Left lung (tissue), 10 donors: ENCODE data around the gene NOX3. TPM values are rescaled to one million over a fixed set of nuclear protein-coding genes. Genes with fewer than 3 reads are reported as not detected.
A peak's percentile ranks its signal among the peaks of the same experiment; 100 is the strongest.

Experiments
- ATAC-seq: fragments of 200-7000 bp; cut with Tn5 transposase; one replicate; pipeline ENCODE4 v1.9.1; 2020; ENCODE audit warnings: moderate library complexity
- DNase-seq, 4 donors: peaks; one replicate each; pipeline ENCODE4 v3.0.0-alpha.2; 2013 to 2020
- H3K27ac ChIP-seq, 2 donors: fragments of 200-600 bp; sonication (generic) in 1 of 2; one replicate each; pipeline versions ENCODE4 v1.5.0 to v1.8.0; 2020 to 2021
- H3K27me3 ChIP-seq, 2 donors: fragments of 200-600 bp; sonication (generic) in 1 of 2; one replicate each; pipeline versions ENCODE4 v1.5.0 to v1.8.0; 2020 to 2021
- H3K36me3 ChIP-seq, 2 donors: fragments of 200-600 bp; sonication (generic) in 1 of 2; one replicate each; pipeline versions ENCODE4 v1.5.0 to v1.8.0; 2020 to 2021
- H3K4me1 ChIP-seq, 2 donors: fragments of 200-600 bp; one replicate each; pipeline ENCODE4 v1.8.0; 2021
- H3K4me3 ChIP-seq, 2 donors: fragments of 200-600 bp; sonication (generic) in 1 of 2; one replicate each; pipeline versions ENCODE4 v1.5.0 to v1.8.0; 2020 to 2021; ENCODE audit warnings: mild to moderate bottlenecking in 1 of 2
- H3K9me3 ChIP-seq, 2 donors: fragments of 200-600 bp; sonication (generic) in 1 of 2; one replicate each; pipeline versions ENCODE4 v1.5.0 to v1.8.0; 2020 to 2021
- intact Hi-C, 2 donors: fragments of 100-400 bp; cut with DNase I; formaldehyde crosslinking; loops; one replicate each; pipeline versions ENCODE4 v1.11.2 to v1.14.2; 2022
- polyA plus RNA-seq, 6 donors: library from polyadenylated mRNA; unstranded; fragments of 120-200 nt; gene quantifications; one replicate each; pipeline ENCODE4 v1.2.1, GENCODE V29; 2013; ENCODE audit not compliant: insufficient read length in 6 of 6
- total RNA-seq, 2 donors: library from RNA; stranded (reverse); fragmentation: NEBNext Ultra II Directional; extraction: Animal tissue kit (Norgen Biotek cat#: 25700); gene quantifications; one replicate each; pipeline ENCODE4 v1.2.1, GENCODE V29; 2021
- TF ChIP-seq, protein P1 (sequence below), 2 donors: fragments of 200-600 bp; sonication (generic) in 1 of 2; IDR thresholded peaks; one replicate each; pipeline versions ENCODE4 v1.5.0 to v1.8.0; 2021; ENCODE audit warnings: antibody characterized with exemption in 2 of 2
- donor health status: DM: no; HTN: yes; CAD: no.
- donor health status: DM: no; HTN: no; CAD: no.

The NOX3 gene
- total and polyA plus RNA-seq, 8 donors: not detected

DNA sequence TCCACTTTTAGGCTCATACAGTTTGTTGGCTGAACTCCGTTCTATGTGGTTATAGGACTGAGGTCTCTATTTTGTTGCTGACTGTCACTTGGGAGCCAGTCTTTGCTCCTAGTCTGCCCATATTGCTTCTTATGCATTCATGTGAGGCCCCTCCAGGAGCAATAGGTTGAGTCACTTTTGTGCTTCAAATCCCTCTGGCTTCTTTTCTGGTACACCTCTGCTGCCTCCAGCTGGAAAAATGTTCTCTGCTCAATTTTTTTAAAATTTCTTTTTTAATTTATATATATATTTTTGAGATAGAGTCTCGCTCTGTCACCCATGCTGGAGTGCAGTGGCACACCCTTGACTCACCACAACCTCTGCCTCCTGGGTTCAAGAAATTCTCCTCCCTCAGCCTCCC lies 42.7 kb upstream of the NOX3 start:
- Histone ChIP-seq H3K27ac (no peak overlapping the region), H3K27me3 (no peaks in the 10 kb centered on the region), H3K36me3 (no peaks in the 10 kb centered on the region), H3K4me3 (no peak overlapping the region), H3K4me1 (peaks cover 0 to 18% of the 10 kb centered on the region in 2 donors), H3K9me3 (peaks cover 0 to 5% of the 10 kb centered on the region in 2 donors)
- intact Hi-C loops: no loop called here
- ATAC-seq: no peak
- no peak for DNase-seq
- TF ChIP-seq, protein P1, sequence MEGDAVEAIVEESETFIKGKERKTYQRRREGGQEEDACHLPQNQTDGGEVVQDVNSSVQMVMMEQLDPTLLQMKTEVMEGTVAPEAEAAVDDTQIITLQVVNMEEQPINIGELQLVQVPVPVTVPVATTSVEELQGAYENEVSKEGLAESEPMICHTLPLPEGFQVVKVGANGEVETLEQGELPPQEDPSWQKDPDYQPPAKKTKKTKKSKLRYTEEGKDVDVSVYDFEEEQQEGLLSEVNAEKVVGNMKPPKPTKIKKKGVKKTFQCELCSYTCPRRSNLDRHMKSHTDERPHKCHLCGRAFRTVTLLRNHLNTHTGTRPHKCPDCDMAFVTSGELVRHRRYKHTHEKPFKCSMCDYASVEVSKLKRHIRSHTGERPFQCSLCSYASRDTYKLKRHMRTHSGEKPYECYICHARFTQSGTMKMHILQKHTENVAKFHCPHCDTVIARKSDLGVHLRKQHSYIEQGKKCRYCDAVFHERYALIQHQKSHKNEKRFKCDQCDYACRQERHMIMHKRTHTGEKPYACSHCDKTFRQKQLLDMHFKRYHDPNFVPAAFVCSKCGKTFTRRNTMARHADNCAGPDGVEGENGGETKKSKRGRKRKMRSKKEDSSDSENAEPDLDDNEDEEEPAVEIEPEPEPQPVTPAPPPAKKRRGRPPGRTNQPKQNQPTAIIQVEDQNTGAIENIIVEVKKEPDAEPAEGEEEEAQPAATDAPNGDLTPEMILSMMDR (IDR thresholded peaks at IDR 0.05): no peak

DNA sequence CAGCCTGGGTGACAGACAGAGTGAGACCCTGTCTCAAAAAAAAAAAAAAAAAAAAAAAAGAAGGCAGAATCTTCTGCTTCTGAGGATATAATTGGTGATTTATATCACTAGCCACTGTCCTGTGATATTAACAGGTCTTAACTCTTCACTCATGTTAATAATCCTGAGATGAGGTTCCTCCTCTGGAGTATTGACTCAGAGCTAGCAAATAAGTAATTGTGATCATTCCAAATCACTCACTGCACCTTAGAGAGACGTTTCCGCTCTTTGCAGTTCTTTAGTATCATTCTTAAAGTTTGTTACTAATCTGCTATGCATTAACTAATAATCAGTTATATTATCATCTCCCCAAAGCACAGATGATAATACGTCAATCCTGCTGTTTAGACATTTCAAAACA lies 41.6 kb upstream of the NOX3 start:
- DNase-seq (no peak), ATAC-seq (no peak)
- peaks cover 0 to 18% of the 10 kb centered on the region in 2 donors for H3K4me1 ChIP-seq
- no peaks in the 10 kb centered on the region for H3K27me3 ChIP-seq
- no peak overlapping the region for H3K4me3 ChIP-seq
- H3K9me3 ChIP-seq: peaks cover 0 to 1% of the 10 kb centered on the region in 2 donors
- intact Hi-C loops: no loop called here
- no peak overlapping the region for H3K27ac ChIP-seq
- no peaks in the 10 kb centered on the region for H3K36me3 ChIP-seq
- TF ChIP-seq, protein P1 (IDR thresholded peaks at IDR 0.05): no peak

DNA sequence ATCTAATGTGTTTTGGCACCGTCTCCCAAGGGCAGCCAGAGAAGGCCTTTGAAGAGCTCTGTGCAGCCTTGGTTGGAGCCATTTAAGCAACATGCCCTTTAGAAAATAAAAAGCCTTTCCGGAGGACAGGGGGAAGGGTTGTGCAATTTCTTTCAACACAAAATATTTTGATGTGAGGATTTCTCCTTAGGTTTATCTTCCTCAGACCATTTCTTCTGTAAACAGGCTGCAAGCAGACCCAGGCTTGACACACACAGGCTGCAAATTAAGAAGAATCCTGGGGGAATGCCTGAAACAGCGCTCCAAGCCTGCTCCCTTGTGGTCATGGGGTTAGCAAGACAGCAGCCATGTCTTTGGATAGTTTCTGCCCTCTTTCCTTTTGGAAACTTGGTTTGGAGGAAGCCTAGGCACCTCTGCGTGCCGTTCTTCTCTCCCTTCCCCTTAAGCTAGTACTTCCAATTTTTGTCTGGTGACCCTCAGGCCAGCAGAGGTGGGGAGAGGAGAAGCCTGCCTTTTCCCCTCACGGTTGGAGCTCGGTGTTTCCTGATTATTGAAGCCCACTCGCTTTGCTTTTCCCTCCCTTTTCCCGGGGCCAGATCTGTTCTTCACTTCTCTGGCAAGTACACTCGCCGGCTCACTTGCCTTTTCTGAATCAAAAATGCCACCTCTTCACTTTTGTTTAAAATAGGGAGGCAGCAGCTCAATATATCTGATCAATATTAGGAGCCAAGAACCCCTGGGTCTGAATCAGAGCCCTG lies 39.6 kb upstream of the NOX3 start:
- Histone ChIP-seq H3K36me3 (no peaks in the 10 kb centered on the region), H3K27me3 (no peaks in the 10 kb centered on the region), H3K9me3 (no peaks in the 10 kb centered on the region), H3K27ac (peak overlapping the region; percentile 71 to 84), H3K4me3 (no peak overlapping the region), H3K4me1 (peaks cover 0 to 18% of the 10 kb centered on the region in 2 donors)
- ATAC-seq: peak; percentile 62
- intact Hi-C loops: no loop called here
- peak in 3 of 4 donors; percentile 39 to 86 (median 65) for DNase-seq
- TF ChIP-seq, protein P1 (IDR thresholded peaks at IDR 0.05): peak in 1 of 2 donors; percentile 14

DNA sequence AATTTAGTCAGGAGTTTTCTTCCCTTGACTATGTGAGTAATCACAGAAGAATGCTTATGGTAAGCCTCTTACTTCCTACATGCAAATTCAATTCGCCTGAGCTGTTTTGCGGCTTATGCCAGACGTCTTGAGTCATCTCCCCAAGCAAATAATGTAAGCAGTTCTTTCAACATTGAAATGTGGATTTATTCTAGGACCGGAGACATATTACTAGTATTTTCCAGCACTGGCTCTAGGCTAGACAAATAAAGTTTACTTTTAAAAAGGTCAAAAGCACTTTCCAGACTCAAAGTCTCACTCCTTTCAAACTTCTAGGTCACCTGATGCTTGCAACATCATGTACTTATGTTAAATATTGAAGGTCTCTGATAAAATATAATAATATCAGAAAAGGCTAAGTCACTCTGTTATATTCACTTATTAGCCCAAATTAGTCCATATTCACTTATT lies 38.1 kb upstream of the NOX3 start:
- TF ChIP-seq, protein P1 (IDR thresholded peaks at IDR 0.05): no peak
- intact Hi-C loops: no loop called here
- peak in 3 of 4 donors; percentile 34 to 75 (median 67) for DNase-seq

DNA sequence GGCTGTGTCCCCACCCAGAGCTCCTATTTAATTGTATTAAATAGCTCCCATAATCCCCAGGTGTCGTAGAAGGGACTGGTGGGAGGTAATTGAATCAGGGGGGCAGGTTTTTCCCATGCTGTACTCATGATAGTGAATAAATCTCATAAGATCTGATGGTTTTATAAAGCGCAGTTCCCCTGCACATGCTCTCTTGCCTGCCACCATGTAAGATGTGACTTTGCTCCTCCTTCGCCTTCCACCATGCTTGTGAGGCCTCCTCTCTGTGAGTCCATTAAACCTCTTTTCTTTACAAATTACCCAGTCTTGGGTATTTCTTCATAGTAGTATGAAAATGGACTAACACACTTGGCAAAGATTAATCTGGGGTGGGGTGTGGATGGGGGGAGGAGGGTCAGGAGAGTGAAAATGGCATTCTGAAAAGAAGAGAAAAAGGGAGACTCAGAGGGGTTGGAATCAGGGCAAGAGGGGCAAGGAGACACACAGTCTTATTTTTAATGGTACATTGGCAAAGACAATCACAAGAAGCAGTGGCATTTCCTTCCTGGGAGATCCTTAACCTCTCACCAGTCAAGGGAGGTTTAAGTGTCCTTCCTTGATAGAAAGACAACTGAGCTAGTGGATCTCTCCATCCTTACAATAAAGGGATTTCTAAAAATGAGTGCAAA lies 37.5 kb upstream of the NOX3 start:
- no peak for ATAC-seq
- intact Hi-C loops: no loop called here

More for the DNA sequence above, 38.1 kb upstream of the NOX3 start:
- Histone ChIP-seq H3K27ac (peak overlapping the region; percentile 71 to 84), H3K4me1 (peaks cover 0 to 18% of the 10 kb centered on the region in 2 donors), H3K27me3 (no peaks in the 10 kb centered on the region), H3K36me3 (no peaks in the 10 kb centered on the region), H3K4me3 (no peak overlapping the region), H3K9me3 (no peaks in the 10 kb centered on the region)
- ATAC-seq: peak; percentile 93

More for the DNA sequence above, 37.5 kb upstream of the NOX3 start:
- Histone ChIP-seq H3K4me1 (peaks cover 0 to 18% of the 10 kb centered on the region in 2 donors), H3K27me3 (no peaks in the 10 kb centered on the region), H3K36me3 (no peaks in the 10 kb centered on the region), H3K4me3 (no peak overlapping the region), H3K9me3 (no peaks in the 10 kb centered on the region), H3K27ac (peak overlapping the region; percentile 71 to 82)
- DNase-seq: no peak
- TF ChIP-seq, protein P1 (IDR thresholded peaks at IDR 0.05): no peak
